MCF 10A (cell line): ENCODE data around the gene AUTS2. TPM values are rescaled to one million over a fixed set of nuclear protein-coding genes. Genes with fewer than 3 reads are reported as not detected.

Source experiments
- BruUV-seq: library from RNA; stranded (reverse); fragments of 400-500 nt; replicated peaks from 2 replicates; lab custom pipeline; 2021; lab: Mats Ljungman, UMichigan
- CTCF ChIA-PET: fragments of 300-600 bp; sonication (Branson Sonifier 250); formaldehyde crosslinking; extraction: SDS; loops from one replicate; lab custom pipeline; 2021; ENCODE audit warnings: antibody characterized with exemption, inconsistent platforms; lab: Yijun Ruan, JAX
- POLR2A ChIA-PET: fragments of 300-600, 350-650 bp; sonication (Branson Sonifier 250); formaldehyde crosslinking; extraction: SDS; loops from one replicate; lab custom pipeline; 2020; ENCODE audit warnings: antibody characterized with exemption, inconsistent platforms; lab: Yijun Ruan, JAX
- DNase-seq: peaks from one replicate; pipeline ENCODE4 v3.0.0-alpha.2; 2018; ENCODE audit not compliant: unreplicated experiment
- H3K27ac Mint-ChIP-seq: one replicate; pipeline ENCODE4 v1.8.0; 2022; ENCODE audit warnings: mild to moderate bottlenecking, low read depth, mixed read lengths; ENCODE audit not compliant: unreplicated experiment
- H3K27me3 Mint-ChIP-seq: one replicate; pipeline ENCODE4 v1.8.0; 2022; ENCODE audit warnings: mixed read lengths; ENCODE audit not compliant: insufficient read depth, unreplicated experiment
- H3K36me3 Mint-ChIP-seq: one replicate; pipeline ENCODE4 v1.8.0; 2022; ENCODE audit warnings: mild to moderate bottlenecking, moderate library complexity, mixed read lengths; ENCODE audit not compliant: insufficient read depth, unreplicated experiment
- H3K4me1 Mint-ChIP-seq: one replicate; pipeline ENCODE4 v1.8.0; 2022; ENCODE audit warnings: mixed read lengths; ENCODE audit not compliant: insufficient read depth, unreplicated experiment
- H3K4me3 Mint-ChIP-seq: one replicate; pipeline ENCODE4 v1.8.0; 2022; ENCODE audit warnings: mild to moderate bottlenecking, moderate library complexity, mixed read lengths; ENCODE audit not compliant: unreplicated experiment
- H3K9me3 Mint-ChIP-seq: one replicate; pipeline ENCODE4 v1.8.0; 2022; ENCODE audit warnings: mixed read lengths; ENCODE audit not compliant: unreplicated experiment
- CTCF ChIP-seq: fragments of 200-600 bp; IDR thresholded peaks from one replicate; pipeline ENCODE4 v1.8.0; 2022; ENCODE audit warnings: antibody characterized with exemption, mild to moderate bottlenecking; ENCODE audit not compliant: unreplicated experiment
- intact Hi-C: fragments of 100-400 bp; cut with micrococcal nuclease; formaldehyde crosslinking; loops from 2 replicates; pipeline ENCODE4 v1.14.1; 2022
- total RNA-seq: library from RNA; stranded (reverse); gene quantifications from 2 replicates; pipeline ENCODE4 v1.2.3, GENCODE V29; 2022

The AUTS2 gene
- total RNA-seq, 1 experiment from 2014 or later: 1.3 TPM

DNA sequence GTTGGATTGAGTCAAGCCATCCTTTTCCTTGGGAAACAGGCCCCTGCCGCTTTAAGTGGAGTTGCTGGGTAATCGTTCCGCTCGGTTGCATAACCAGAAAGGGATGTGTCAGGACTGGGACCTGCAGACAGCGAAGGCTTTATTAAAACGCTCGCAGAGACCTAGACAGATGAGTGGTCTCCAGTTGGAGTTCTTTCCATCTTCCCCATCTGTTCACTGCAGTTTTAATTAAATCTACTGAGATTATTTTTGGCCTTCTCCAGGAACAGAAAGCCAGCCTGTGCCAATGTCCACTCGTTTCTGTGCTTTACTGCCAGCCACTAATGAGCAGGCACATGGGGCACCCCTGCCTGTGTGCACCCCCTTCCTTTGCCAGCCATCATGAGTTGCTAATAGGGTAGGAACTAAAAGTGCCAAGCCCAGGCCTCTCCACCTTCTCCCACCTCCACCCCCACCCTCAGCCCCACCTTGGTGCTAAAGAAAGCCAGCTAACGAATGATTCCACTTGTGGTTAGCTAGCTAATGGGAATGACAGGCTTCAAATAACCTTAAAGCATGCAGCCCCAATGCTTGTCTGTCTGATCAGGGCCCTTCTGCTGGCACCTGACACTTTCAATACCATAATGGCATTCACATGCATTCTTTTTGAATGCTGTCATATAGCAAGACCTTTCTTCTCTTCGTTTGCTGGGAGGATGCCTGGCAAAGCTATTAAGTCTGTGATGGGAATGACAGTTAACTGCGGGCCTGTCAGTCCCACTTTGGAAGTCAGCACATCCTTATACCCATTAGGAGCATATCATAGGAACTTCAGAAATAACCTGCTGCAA is 976.9 kb downstream of the AUTS2 start:
- intact Hi-C loops: no loop called here
- Mint-ChIP-seq H3K36me3 (no peaks in the 10 kb centered on the region), H3K27me3 (no peaks in the 10 kb centered on the region), H3K4me3 (no peak overlapping the region), H3K4me1 (no peaks in the 10 kb centered on the region), H3K27ac (no peak overlapping the region), H3K9me3 (peaks cover 20% of the 10 kb centered on the region)
- DNase-seq: no peak
- POLR2A ChIA-PET: interaction anchor here (0.5 kb wide), 1 partner anchor 160 kb away, joined by 3 read pairs; no protein-coding TSS in a partner anchor
- BruUV-seq: no TSS peak
- CTCF ChIA-PET: interaction anchor here (0.6 kb wide), 1 partner anchor 471 kb away, joined by 3 read pairs; no protein-coding TSS in a partner anchor
- TF ChIP-seq CTCF: no peak

- no peak for DNase-seq
- Mint-ChIP-seq H3K36me3 (no peaks in the 10 kb centered on the region), H3K27ac (no peak overlapping the region), H3K4me3 (no peak overlapping the region), H3K27me3 (no peaks in the 10 kb centered on the region), H3K9me3 (peaks cover 12% of the 10 kb centered on the region), H3K4me1 (no peaks in the 10 kb centered on the region)
- ChIA-PET POLR2A (no interaction called here), CTCF (no interaction called here)
- TF ChIP-seq CTCF: no peak
- intact Hi-C loops: no loop called here
- no TSS peak for BruUV-seq
These were observed 978.8 kb downstream of the AUTS2 start for GRCh38 chr7:70577078-70577477.

GRCh38 chr7:70578131-70578530 is 979.9 kb downstream of the AUTS2 start:
- Mint-ChIP-seq H3K27ac (no peak overlapping the region), H3K36me3 (no peaks in the 10 kb centered on the region), H3K4me1 (no peaks in the 10 kb centered on the region), H3K4me3 (no peak overlapping the region), H3K27me3 (no peaks in the 10 kb centered on the region), H3K9me3 (peaks cover 12% of the 10 kb centered on the region)
- ChIA-PET CTCF (no interaction called here), POLR2A (no interaction called here)
- no TSS peak for BruUV-seq
- intact Hi-C loops: no loop called here
- no peak for TF ChIP-seq CTCF
- DNase-seq: no peak

GRCh38 chr7:70579397-70580097 is 981.3 kb downstream of the AUTS2 start:
- no peak overlapping the region for H3K4me3 Mint-ChIP-seq
- H3K4me1 Mint-ChIP-seq: no peaks in the 10 kb centered on the region
- intact Hi-C loops: no loop called here
- H3K36me3 Mint-ChIP-seq: no peaks in the 10 kb centered on the region
- H3K27me3 Mint-ChIP-seq: no peaks in the 10 kb centered on the region
- DNase-seq: no peak
- TF ChIP-seq CTCF: no peak
- CTCF ChIA-PET: no interaction called here
- POLR2A ChIA-PET: interaction anchor here (0.7 kb wide), 1 partner anchor 14 kb away, joined by 3 read pairs; no protein-coding TSS in a partner anchor
- peaks cover 12% of the 10 kb centered on the region for H3K9me3 Mint-ChIP-seq
- BruUV-seq: no TSS peak
- H3K27ac Mint-ChIP-seq: no peak overlapping the region
